SK-MEL-5 (cell line): ENCODE data around the gene CLDN15. TPM values are rescaled to one million over a fixed set of nuclear protein-coding genes. Genes with fewer than 3 reads are reported as not detected.

ENCODE experiments used
- DNase-seq: peaks from one replicate; pipeline ENCODE4 v3.0.0-alpha.2; 2016; ENCODE audit warnings: low read depth, low spot score
- in situ Hi-C: cut with HindIII; loops from 2 replicates; pipeline ENCODE4 v1.10.0; 2016; ENCODE audit warnings: low sequenced_read_pairs, high pct_unique_total_duplicates, low pct_unique_long_range_greater_than_20kb
- total RNA-seq: library from RNA; depleted of rRNA; stranded (reverse); fragments of >200 nt; shearing (Covaris generic); gene quantifications from 2 replicates; pipeline ENCODE4 v1.2.3, GENCODE V29; 2014

Gene CLDN15
- total RNA-seq, 1 experiment from 2014 or later, result 8.4 TPM

DNA sequence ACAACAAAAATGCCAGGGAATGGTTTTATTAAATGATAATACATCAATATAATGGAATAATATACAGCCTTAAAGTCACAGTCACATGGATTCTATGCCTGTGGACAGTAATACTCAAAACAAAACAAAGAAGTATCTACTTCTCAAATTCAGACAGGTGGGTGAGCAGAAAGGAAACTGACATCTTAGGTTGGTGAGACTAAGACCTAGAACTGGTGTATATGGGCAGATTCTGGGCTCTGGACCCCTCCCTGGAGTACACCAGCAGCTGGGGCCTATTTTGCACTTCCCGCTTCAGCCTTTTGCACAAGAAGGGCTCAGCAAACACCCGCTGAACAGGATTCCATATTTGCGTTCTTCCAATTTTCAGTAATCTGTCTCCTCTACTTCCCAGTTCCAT, 12.7 kb upstream of the CLDN15 start:
- in situ Hi-C loops, result no loop called here

DNA sequence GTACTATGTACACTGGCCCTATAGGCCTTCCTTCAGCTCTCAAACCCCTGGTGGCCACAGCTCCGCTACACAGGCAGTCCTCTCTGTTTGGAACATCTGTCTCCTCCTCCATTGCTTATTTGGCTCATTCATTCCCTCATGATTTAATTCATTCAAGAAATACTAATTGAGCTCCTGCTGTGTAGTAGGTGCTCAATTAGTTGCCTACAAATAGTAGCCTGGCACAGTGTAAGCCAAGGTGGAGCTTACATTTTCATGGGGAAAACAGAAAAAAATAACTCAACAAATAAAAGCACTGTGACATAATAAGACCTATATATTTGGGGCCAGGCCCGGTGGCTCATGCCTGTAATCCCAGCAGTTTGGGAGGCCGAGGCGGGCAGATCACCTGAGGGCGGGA, 10.7 kb upstream of the CLDN15 start:
- in situ Hi-C loops, result no loop called here
- DNase-seq, result peak; percentile 43

More for the DNA sequence above, 12.7 kb upstream of the CLDN15 start:
- no peak for DNase-seq

- in situ Hi-C loops, result no loop called here
- DNase-seq, result no peak
Measured at GRCh38 chr7:101245147-101245668, 7.6 kb upstream of the CLDN15 start.

- DNase-seq, result peak; percentile 95
- in situ Hi-C loops, result no loop called here
Measured at GRCh38 chr7:101244375-101245146, 7.0 kb upstream of the CLDN15 start, which contains the start of gene FIS1. TSS of gene FIS1 (minus strand) at chr7:101245081. CDS start at chr7:101245004, 77 bp downstream.

- DNase-seq, result no peak
- in situ Hi-C loops, result no loop called here
Measured at GRCh38 chr7:101243646-101244374, 6.2 kb upstream of the CLDN15 start.

DNA sequence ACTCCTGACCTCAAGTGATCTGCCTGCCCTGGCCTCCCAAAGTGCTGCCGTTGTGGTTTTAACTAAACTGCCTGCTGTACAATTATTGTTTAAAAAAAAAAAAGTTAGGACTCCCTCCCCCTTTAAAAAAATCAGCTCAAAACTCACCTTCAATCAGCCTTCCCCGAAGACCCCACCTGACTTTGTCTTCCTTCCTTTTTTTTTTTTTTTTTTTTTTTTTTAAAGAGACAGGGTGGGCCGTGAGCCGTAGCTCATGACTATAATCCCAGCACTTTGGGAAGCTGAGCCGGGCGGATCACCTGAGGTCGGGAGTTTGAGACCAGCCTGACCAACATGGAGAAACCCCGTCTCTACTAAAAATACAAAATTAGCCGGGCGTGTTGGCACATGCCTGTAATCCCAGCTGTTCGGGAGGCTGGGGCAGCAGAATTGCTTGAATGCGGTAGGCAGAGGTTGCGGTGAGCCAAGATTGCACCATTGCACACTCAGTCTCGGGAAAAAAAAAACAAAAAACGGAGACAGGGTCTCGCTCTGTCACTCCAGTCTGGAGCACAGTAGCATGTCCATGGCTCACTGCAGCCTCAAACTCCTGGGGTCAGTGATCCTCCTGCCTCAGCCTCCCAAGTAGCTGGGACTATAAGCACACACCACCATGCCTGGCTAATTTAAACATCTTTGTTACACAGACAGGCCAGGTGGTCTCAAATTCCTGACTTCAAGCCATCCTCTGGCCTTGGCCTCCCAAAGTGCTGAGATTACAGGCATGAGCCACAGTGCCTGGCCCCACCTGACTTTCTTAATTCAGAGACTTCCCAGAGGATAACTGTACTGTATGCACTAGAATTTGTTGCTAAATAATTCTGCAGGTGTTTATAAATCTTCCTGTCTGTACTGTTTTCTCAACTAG, 4.1 kb upstream of the CLDN15 start:
- in situ Hi-C loops, result no loop called here
- DNase-seq, result no peak

DNA sequence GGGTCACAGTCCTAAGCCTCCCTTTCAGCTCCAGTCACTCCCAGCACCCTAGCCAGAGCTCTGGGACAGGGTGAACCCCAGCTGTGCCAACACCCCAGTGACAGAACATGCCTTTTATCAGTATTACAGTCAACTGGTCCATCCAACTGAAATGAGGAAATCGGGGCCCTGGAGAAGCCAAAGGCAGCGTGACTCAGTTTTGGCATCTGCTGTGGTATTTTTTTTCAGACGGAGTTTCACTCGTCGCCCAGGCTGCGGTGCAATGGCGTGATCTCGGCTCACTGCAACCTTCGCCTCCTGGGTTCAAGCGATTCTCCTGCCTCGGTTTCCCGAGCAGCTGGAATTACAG, 3.4 kb upstream of the CLDN15 start:
- no peak for DNase-seq
- in situ Hi-C loops, result no loop called here

DNA sequence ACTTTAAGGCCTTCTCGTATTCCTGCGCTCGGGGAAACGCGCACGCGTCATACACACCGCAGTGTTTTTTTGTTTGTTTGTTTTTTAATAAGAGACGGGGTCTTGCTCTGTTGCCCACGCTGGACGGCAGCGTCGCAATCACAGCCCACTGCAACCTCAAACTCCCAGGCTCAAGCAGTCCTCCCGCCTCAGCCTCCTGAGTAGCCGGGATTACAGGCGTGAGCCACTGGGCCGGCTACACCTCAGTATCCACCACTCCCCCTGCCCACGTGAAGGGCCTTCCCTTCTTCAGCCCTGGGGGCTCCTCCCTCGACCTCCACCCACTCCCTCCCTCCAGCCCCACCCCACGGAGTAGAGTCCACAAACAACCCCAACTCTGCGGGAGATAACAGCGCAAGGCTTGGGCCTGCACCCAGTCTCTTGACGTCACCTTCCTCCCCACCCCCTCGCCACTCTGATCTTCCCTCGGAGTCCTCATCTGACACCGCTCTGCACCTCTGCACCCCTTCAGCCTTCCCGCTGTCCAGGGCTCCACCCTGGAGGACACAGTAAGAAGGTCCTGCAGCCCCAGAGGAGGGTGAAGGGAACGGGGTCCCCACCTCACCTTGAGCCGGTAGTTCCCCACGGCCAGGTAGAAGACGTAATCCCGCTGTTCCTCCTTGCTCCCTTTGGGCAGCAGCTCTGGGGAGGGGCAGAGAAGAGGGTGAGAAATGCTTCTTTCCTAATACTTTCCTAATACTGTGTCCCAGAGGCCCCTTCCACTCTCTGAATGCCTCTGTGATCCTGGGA, 2.8 kb upstream of the CLDN15 start:
- in situ Hi-C loops, result no loop called here
- no peak for DNase-seq

- no peak for DNase-seq
Measured at GRCh38 chr7:101239951-101240220, 2.3 kb upstream of the CLDN15 start.

DNA sequence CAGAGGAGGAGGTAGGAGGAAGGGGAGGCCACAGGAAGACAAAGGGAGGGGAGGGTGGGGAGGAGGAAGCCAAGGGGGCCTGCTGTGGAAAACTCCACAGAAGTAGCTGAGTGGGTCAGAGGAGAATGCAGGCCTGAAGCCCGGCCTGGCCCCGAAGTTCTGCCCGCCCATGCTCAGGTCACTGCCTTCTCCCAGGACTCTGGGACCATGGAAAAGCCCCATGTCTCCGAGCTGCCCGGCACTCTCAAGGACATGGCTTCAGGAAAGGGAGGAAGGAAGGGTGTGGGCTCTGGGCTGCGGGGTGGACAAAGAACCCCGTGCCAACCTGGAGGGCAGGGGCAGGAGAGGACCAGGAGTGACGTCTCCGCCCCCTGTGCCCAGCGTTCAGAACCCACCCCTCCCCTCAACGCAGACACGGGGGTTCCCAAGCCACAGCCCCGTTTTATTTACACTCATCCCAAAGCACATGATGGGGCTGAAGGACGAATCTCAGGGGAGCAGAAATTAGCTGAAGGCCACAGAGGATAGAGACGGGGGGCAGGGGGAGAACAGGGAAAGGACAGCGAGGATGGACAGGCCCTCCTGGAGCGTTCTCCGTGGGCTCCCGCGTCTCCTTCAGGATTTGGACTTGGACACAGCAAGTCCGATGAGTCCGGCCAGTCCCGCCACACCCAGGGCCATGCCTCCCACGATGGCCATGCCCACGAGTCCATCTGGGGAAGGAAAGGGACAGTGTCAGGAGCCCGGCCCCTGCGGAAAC, 1.8 kb upstream of the CLDN15 start:
- in situ Hi-C loops, result no loop called here
- no peak for DNase-seq

More at GRCh38 chr7:101239951-101240220, 2.3 kb upstream of the CLDN15 start:
- in situ Hi-C loops, result no loop called here

DNA sequence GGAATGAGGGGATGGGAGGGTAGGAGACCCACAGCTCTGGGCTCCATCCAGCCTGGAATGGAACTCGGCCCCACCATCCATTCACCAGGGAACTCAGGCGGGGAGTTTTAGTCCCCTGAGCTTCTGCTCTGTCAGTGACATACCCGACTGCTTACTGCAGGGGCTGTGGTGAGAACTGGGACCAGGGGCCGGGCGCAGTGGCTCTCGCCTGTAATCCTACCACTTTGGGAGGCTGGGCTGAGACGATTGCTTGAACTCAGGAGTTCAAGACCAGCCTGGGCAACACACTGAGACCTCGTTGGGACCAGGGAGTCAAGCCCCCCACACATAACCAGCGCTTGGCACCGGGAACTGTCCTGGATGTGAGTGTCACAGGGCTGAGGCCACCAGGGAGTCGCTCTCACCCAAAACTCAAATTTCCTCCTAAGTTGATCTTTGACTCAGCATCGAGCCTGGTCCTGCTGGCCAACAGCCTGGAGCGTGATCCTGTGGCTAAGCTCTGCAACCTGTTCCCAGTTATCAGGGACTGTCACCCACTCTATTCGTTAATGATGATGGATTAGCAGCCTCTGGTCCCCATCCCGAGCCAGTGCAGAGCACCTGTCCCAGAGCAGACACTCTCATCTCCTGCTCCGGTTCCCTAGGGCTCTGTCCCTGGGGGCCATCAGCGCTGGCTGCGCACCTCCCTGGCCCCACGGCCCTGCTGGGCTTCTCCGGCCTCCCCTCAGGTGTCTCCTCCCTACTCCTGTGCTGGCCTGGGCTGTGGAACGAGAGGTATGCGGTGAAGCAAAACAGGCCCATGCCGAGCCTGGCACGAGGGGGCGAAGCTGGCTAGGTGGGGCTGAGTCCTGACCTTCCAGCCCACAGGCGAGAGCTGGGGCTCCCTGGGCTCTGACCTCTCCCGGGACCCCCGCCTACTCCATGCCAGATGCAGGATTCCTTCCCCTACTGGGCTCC, 902 bp upstream of the CLDN15 start:
- no peak for DNase-seq

GRCh38 chr7:101236292-101236835, 1.2 kb downstream of the CLDN15 start:
- in situ Hi-C loops, result no loop called here
- DNase-seq, result no peak

More for the DNA sequence above, 902 bp upstream of the CLDN15 start:
- in situ Hi-C loops, result no loop called here

GRCh38 chr7:101235522-101235921, 2.1 kb downstream of the CLDN15 start:
- no peak for DNase-seq
- in situ Hi-C loops, result no loop called here

DNA sequence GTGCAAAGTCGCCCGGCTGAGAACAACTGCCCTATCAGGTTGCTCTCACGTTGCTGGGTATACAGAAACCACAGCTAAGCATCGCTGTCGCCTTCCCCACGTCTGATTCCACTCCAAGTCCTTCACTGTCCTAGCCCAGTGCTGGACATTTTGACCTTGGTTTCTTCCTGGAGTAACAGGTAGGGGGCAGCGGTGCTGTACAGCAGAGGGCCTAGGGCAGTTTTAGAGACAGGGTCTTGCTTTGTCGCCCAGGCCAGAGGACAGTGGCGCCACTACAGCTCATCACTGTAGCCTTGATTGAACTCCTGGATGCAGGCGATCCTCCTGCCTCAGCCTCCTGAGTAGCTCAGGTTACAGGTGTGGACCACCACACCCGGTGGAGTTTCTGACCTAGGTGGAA, 2.6 kb downstream of the CLDN15 start:
- peak; percentile 47 for DNase-seq
- in situ Hi-C loops, result no loop called here

DNA sequence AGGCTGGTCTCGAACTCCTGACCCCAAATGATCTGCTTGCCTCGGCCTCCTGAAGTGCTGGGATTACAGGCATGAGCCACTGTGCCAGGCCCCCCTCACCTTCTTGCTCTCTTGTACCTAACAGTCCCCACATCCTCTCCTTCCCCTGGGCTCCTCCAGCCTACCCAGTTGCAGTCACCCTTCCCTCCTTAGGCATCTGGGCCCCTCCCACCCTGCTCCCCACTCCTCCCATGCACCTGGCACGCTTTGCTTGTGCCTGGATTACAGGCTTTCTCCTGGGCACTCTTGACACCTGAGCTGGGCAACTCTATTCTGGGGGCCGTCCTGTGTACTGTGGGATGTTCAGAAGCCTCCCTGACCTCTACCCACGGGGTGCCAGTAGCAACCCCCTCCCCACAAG, 3.0 kb downstream of the CLDN15 start:
- no peak for DNase-seq
- in situ Hi-C loops, result no loop called here
